Activated naive CD4-positive, alpha-beta T cell treated with anti-CD3 and anti-CD28 coated beads, Interleukin-2, amount 50 U/mL, for 24 hours (primary cell): ENCODE results near the gene FBXO22.
"Not testable (repeated sequence)": the region's sequence is repeated elsewhere in the genome, so short reads cannot be mapped to it uniquely, and the experiment has no call there.

ENCODE experiments used
- H3K27ac Mint-ChIP-seq: one replicate; pipeline ENCODE4 v1.8.0; 2021; ENCODE audit warnings: mild to moderate bottlenecking, mixed read lengths
- H3K27me3 Mint-ChIP-seq: one replicate; pipeline ENCODE4 v1.8.0; 2021; ENCODE audit warnings: mixed read lengths
- H3K36me3 Mint-ChIP-seq: one replicate; pipeline ENCODE4 v1.8.0; 2021; ENCODE audit warnings: mixed read lengths
- H3K4me1 Mint-ChIP-seq: one replicate; pipeline ENCODE4 v1.8.0; 2021; ENCODE audit warnings: mixed read lengths
- H3K4me3 Mint-ChIP-seq: one replicate; pipeline ENCODE4 v1.8.0; 2021; ENCODE audit warnings: mild to moderate bottlenecking, mixed read lengths
- H3K9me3 Mint-ChIP-seq: one replicate; pipeline ENCODE4 v1.8.0; 2021; ENCODE audit warnings: mixed read lengths

The FBXO22 gene

DNA sequence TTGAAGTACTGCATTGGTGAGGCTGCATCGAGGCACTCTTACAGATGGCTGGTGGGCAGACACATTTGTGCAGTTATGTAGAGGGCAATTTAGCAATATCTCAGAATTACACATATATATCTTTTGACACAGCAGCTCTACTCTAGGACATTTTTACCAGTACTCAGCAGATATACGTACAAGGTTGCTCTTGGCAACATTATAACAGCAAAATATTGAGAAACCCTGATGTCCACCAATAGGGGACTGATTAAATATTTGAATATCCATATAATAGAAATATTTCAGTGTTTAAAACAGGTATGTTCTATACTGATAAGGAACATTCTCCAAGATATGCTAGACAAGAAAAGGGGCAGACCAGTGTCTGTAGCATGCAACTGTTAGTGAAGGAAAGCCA is 7.9 kb upstream of the FBXO22 start:
- Mint-ChIP-seq H3K4me3 (no peak overlapping the region), H3K27me3 (no peaks in the 10 kb centered on the region), H3K9me3 (no peaks in the 10 kb centered on the region), H3K27ac (no peak overlapping the region), H3K36me3 (peaks cover 4% of the 10 kb centered on the region), H3K4me1 (peaks cover 21% of the 10 kb centered on the region)

DNA sequence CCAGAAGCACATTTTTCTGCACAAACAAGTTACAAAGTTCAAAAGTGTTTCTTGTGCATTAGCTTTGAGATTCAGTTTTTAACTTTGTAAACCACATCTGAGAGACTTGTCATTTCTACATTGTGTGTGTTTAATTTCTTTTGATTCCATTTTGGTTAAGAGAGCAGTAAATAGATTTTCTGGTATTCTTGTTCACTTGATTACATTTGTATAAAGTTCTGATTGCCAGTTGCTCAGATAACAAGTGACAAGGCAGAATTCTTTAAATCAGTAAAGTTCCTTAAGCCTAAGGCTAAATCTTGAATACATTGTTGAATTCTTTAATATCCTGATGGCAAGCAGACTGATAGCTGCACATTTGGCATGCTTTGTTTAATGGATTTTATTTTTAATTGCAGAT is 3.1 kb upstream of the FBXO22 start:
- H3K4me3 Mint-ChIP-seq: peak overlapping the region; percentile 67
- peak overlapping the region; percentile 59 for H3K27ac Mint-ChIP-seq
- no peaks in the 10 kb centered on the region for H3K27me3 Mint-ChIP-seq
- no peaks in the 10 kb centered on the region for H3K9me3 Mint-ChIP-seq
- peaks cover 47% of the 10 kb centered on the region for H3K4me1 Mint-ChIP-seq
- H3K36me3 Mint-ChIP-seq: peaks cover 8% of the 10 kb centered on the region

DNA sequence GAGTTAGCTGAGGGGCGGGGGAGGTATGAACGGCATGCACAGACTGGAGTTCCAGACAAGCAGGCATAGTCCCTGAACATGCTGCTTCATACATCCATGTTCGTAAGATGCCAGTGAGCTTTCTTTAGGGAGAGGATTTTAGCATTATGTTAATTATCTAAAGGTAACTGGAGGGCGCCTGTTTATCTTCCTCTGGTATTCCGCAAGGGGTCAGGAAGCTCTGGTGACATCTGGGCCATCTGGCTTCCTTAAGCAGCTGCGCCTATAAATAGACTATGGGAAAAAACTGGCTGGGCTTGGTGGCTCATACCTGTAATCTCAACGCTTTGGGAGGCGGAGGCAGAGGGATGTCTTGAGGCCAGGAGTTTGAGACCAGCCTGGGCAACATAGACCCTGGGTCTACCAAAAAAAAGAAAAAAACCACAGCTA is 1.5 kb upstream of the FBXO22 start:
- Mint-ChIP-seq H3K27ac (peak overlapping the region; percentile 91), H3K4me1 (peaks cover 53% of the 10 kb centered on the region), H3K4me3 (peak overlapping the region; percentile 83), H3K9me3 (no peaks in the 10 kb centered on the region), H3K27me3 (no peaks in the 10 kb centered on the region), H3K36me3 (peaks cover 8% of the 10 kb centered on the region)

DNA sequence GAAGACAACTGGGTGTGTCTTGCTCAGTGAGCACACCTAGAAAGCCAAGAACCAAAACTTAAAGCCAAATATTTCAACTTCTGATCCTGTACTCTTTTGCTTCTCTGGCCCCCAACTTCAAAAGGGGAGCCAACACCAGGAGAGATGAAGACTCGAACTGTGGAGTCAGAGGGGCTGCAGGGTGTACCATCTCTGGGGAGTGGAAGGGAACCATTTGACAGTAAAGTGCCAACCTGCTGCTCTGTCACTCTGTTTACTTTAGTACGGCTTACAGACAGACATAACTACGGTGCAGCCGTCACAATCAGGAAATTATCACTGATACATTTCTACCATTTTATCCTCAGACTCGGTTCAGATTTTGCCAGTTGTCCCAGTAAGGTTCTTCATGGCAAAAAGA is 1.6 kb downstream of the FBXO22 start:
- Mint-ChIP-seq H3K27ac (peak overlapping the region; percentile 79), H3K9me3 (no peaks in the 10 kb centered on the region), H3K4me3 (peak overlapping the region; percentile 100), H3K4me1 (peaks cover 65% of the 10 kb centered on the region), H3K36me3 (peaks cover 18% of the 10 kb centered on the region), H3K27me3 (no peaks in the 10 kb centered on the region)

DNA sequence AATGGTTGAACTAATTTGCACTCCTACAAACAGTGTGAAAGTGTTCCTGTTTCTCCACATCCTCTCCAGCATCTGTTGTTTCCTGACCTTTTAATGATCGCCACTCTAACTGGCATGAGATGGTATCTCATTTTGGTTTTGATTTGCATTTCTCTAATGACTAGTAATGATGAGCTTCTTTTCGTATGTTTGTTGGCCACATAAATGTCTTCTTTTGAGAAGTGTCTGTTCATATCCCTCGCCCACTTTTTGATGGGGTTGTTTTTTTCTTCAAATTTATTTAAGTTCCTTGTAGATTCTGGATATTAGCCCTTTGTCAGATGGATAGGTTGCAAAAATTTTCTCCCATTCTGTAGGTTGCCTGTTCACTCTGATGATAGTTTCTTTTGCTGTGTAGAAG is 6.7 kb downstream of the FBXO22 start:
- H3K9me3 Mint-ChIP-seq, H3K27me3 Mint-ChIP-seq, H3K4me3 Mint-ChIP-seq, H3K27ac Mint-ChIP-seq: not testable (repeated sequence)
- peaks cover 62% of the 10 kb centered on the region for H3K4me1 Mint-ChIP-seq
- H3K36me3 Mint-ChIP-seq: peaks cover 49% of the 10 kb centered on the region

- Mint-ChIP-seq H3K36me3 (peaks cover 29% of the 10 kb centered on the region), H3K4me1 (peaks cover 22% of the 10 kb centered on the region), H3K27ac (no peak overlapping the region), H3K27me3 (no peaks in the 10 kb centered on the region), H3K9me3 (no peaks in the 10 kb centered on the region), H3K4me3 (no peak overlapping the region)
These were observed 13.3 kb downstream of the FBXO22 start for GRCh38 chr15:75916978-75917377.

- Mint-ChIP-seq H3K9me3 (no peaks in the 10 kb centered on the region), H3K4me3 (no peak overlapping the region), H3K27me3 (no peaks in the 10 kb centered on the region), H3K27ac (no peak overlapping the region), H3K36me3 (peaks cover 25% of the 10 kb centered on the region), H3K4me1 (peaks cover 19% of the 10 kb centered on the region)
These were observed 14.5 kb downstream of the FBXO22 start for GRCh38 chr15:75918135-75918534.

- H3K4me1 Mint-ChIP-seq: peaks cover 20% of the 10 kb centered on the region
- H3K27me3 Mint-ChIP-seq: no peaks in the 10 kb centered on the region
- no peak overlapping the region for H3K27ac Mint-ChIP-seq
- H3K9me3 Mint-ChIP-seq: no peaks in the 10 kb centered on the region
- peaks cover 18% of the 10 kb centered on the region for H3K36me3 Mint-ChIP-seq
- H3K4me3 Mint-ChIP-seq: no peak overlapping the region
These were observed 16.4 kb downstream of the FBXO22 start for GRCh38 chr15:75920079-75920478.

- no peaks in the 10 kb centered on the region for H3K27me3 Mint-ChIP-seq
- H3K4me3 Mint-ChIP-seq: no peak overlapping the region
- H3K27ac Mint-ChIP-seq: no peak overlapping the region
- peaks cover 28% of the 10 kb centered on the region for H3K4me1 Mint-ChIP-seq
- peaks cover 18% of the 10 kb centered on the region for H3K36me3 Mint-ChIP-seq
- no peaks in the 10 kb centered on the region for H3K9me3 Mint-ChIP-seq
These were observed 18.3 kb downstream of the FBXO22 start for GRCh38 chr15:75921732-75922703.

DNA sequence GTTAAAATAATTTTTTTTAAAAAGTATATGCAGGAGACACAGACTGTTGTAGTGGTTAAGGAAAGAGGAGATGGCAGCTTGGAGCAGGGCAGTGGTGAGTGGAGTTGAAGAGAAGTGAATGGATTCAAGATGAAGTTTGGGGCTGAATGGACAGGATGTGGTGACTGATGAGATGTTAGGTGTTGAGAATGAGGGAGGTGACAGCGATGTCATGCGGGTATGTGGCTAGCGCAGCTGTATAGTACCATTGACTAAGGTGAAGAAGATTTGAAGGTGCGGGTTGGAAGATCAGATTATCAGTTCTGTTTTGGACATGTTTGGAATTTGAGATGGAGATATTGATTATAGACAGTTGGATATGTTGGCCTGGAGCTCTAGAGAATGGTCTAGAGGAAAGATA is 20.1 kb downstream of the FBXO22 start:
- peaks cover 14% of the 10 kb centered on the region for H3K36me3 Mint-ChIP-seq
- no peak overlapping the region for H3K4me3 Mint-ChIP-seq
- H3K4me1 Mint-ChIP-seq: peaks cover 34% of the 10 kb centered on the region
- H3K9me3 Mint-ChIP-seq: no peaks in the 10 kb centered on the region
- no peaks in the 10 kb centered on the region for H3K27me3 Mint-ChIP-seq
- H3K27ac Mint-ChIP-seq: peak overlapping the region; percentile 1

GRCh38 chr15:75924576-75924975 is 20.9 kb downstream of the FBXO22 start:
- H3K27ac Mint-ChIP-seq: no peak overlapping the region
- peaks cover 34% of the 10 kb centered on the region for H3K4me1 Mint-ChIP-seq
- no peaks in the 10 kb centered on the region for H3K9me3 Mint-ChIP-seq

DNA sequence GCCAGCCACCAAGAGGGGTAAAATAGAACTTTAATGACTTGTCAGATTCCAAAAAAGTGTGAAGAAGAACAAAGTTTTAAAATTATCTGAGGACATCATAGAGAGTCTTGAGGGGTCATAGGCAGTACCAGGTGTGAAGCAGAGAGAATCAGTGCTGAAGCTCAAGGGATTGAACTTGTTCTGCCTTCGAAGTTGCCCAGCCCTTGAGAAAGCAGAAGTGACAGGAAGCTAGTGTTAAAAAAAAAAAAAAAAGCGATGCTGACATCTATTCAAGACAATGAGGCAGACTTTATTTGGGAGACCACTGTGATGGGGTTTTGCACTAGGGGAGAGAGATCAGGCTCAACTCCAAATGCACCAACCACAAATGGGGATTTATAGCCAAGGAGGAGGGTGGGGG is 21.8 kb downstream of the FBXO22 start:
- H3K9me3 Mint-ChIP-seq: no peaks in the 10 kb centered on the region
- H3K36me3 Mint-ChIP-seq: peaks cover 14% of the 10 kb centered on the region
- H3K27me3 Mint-ChIP-seq: no peaks in the 10 kb centered on the region
- no peak overlapping the region for H3K4me3 Mint-ChIP-seq
- no peak overlapping the region for H3K27ac Mint-ChIP-seq
- peaks cover 42% of the 10 kb centered on the region for H3K4me1 Mint-ChIP-seq

More at GRCh38 chr15:75924576-75924975, 20.9 kb downstream of the FBXO22 start:
- Mint-ChIP-seq H3K4me3 (no peak overlapping the region), H3K36me3 (peaks cover 14% of the 10 kb centered on the region), H3K27me3 (no peaks in the 10 kb centered on the region)

DNA sequence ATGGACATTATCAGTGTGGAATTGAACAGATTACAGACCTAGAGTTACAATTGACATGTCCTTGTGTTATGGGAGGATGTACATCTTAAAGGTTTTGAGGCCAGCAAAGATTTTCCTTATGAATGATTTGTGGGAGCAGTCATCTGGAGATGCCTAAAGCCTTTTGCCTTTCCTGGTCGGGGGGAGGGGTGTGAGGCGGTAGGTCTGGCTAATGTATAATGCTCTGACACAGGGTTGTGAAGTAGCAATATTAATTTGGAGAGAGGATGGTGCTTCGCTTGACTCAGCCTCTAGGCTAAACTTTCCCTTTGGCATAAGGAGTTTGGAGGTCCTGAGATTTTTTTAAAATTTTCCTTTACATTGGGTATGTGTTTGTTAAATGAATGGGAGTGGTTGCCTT is 23.3 kb downstream of the FBXO22 start:
- H3K27ac Mint-ChIP-seq: no peak overlapping the region
- H3K36me3 Mint-ChIP-seq: peaks cover 18% of the 10 kb centered on the region
- H3K27me3 Mint-ChIP-seq: no peaks in the 10 kb centered on the region
- H3K4me1 Mint-ChIP-seq: peaks cover 45% of the 10 kb centered on the region
- H3K4me3 Mint-ChIP-seq: no peak overlapping the region
- H3K9me3 Mint-ChIP-seq: no peaks in the 10 kb centered on the region

- H3K36me3 Mint-ChIP-seq: peaks cover 16% of the 10 kb centered on the region
- no peak overlapping the region for H3K4me3 Mint-ChIP-seq
- peaks cover 39% of the 10 kb centered on the region for H3K4me1 Mint-ChIP-seq
- H3K27ac Mint-ChIP-seq: no peak overlapping the region
- no peaks in the 10 kb centered on the region for H3K27me3 Mint-ChIP-seq
- no peaks in the 10 kb centered on the region for H3K9me3 Mint-ChIP-seq
These were observed 23.9 kb downstream of the FBXO22 start for GRCh38 chr15:75927601-75928000.

GRCh38 chr15:75928680-75929608 is 25.3 kb downstream of the FBXO22 start:
- Mint-ChIP-seq H3K9me3 (no peaks in the 10 kb centered on the region), H3K27me3 (no peaks in the 10 kb centered on the region), H3K27ac (no peak overlapping the region), H3K36me3 (peaks cover 21% of the 10 kb centered on the region), H3K4me3 (no peak overlapping the region), H3K4me1 (peaks cover 32% of the 10 kb centered on the region)
